Smooth muscle cell of the coronary artery (primary cell): Measurements from ENCODE around the gene CLDN9. TPM values are rescaled to one million over a fixed set of nuclear protein-coding genes. Genes with fewer than 3 reads are reported as not detected.

Experiments used
- total RNA-seq: library from RNA; depleted of rRNA; stranded (reverse); fragments of >200 nt; gene quantifications from 2 replicates; pipeline ENCODE4 v1.2.3, GENCODE V29; 2014; ENCODE audit warnings: low replicate concordance

CLDN9 gene
- not detected in 2 replicates for total RNA-seq

GRCh38 chr16:3012828-3013420 is at the start of gene CLDN9:
TSS of gene CLDN9 (plus strand) at chr16:3012923. CDS start at chr16:3013363, 440 bp downstream.

GRCh38 chr16:2963723-2964474 is 48.8 kb upstream of the CLDN9 start, which contains the start of gene KREMEN2:
TSS of gene KREMEN2 (plus strand) at chr16:2964275. CDS start at chr16:2964521, 246 bp downstream.

GRCh38 chr16:2968738-2969544 is 43.8 kb upstream of the CLDN9 start, which contains the start of gene PAQR4:
TSS of gene PAQR4 (plus strand) at chr16:2969348. CDS start at chr16:2969675, 327 bp downstream.

GRCh38 chr16:2980227-2981176 is 32.2 kb upstream of the CLDN9 start, which contains the start of gene PKMYT1:
TSS of gene PKMYT1 (minus strand) at chr16:2980446. CDS start at chr16:2979657, 789 bp downstream.

DNA sequence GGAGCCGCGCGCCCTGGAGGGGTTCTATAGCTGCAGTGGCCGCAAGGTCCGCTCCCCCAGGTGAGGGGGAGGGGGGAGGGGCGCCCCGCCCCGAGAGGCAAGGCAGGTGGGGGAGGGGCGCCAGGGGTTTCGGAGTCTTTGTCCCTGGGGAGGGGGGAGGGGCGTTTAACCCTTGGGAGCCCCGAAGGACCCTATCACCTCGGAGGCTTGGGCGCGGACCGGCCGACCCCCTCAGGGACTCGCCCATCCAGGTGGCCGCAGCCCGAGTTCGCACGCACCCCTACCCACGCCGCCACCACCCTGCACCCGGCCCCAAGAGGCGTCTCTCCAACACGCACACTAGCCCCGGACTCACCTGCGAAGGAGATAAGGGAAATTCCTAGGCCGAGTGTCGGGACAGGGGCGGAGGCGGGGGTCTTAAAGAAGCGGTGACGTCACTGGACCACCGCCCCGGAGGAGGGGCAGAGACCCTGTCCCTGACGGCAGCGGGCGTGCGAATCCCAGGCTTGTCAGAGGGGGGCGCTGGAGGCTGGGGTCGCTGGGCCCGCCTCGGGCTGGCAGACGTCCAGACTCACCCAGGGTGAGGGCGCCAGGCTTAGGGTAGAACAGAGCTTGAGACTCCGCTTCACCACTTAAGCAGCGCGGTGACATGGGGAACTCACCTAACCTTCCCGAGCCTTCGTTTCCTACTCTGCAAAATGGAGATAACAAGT is 5.2 kb downstream of the CLDN9 start, which contains the start of gene CLDN6:
Gene CLDN6, minus strand, starts transcription at position 390 of the 713 bp plus-strand sequence. CDS start 2,162 bp downstream, outside the sequence.

GRCh38 chr16:3020247-3020603 is 7.5 kb downstream of the CLDN9 start, which contains the start of gene TNFRSF12A:
TSS of gene TNFRSF12A (plus strand) at chr16:3020368. CDS start at chr16:3020398, 30 bp downstream.

GRCh38 chr16:3023669-3024478 is 11.2 kb downstream of the CLDN9 start, which contains the start of the genes HCFC1R1 and THOC6:
TSS of gene HCFC1R1 (minus strand) at chr16:3023942. CDS start at chr16:3023941, 1 bp downstream.
TSS of gene THOC6 (plus strand) at chr16:3024035. CDS start at chr16:3024327, 292 bp downstream.

DNA sequence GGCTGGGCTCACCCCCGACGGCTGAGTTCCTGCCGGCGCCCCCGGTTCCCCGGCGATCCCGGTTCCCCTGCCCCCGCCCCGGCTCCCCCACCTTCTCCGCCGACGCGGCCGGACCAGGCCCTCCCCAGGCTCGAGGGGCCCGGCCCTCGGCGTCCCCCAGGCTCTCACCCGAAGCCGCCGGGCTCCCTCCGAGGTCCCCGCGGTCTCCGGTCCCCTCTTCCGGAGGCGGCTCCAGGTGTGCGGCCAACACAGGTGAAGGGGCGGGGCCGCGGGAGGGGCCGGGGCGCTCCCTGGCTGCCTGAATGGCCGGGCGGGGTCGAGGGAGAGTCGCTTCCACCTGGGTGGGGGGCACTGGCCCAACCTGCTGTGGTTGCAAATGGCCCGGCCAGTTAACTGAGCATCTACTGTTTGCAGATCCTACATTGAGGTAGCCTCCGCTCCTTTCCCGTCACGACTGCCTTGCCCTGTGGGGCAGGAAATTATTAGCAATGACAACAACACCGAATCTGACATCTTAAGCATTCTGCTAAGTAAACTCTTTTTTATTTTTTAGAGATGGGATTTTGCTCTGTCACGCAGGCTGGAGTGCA is 24.1 kb downstream of the CLDN9 start, which contains the start of gene BICDL2:
Gene BICDL2, minus strand, starts transcription at position 219 of the 590 bp plus-strand sequence. CDS start 1,448 bp downstream, outside the sequence.

GRCh38 chr16:3045758-3046640 is 33.3 kb downstream of the CLDN9 start, which contains the start of gene MMP25:
TSS of gene MMP25 (plus strand) at chr16:3046561. CDS start at chr16:3046918, 357 bp downstream.

Other genes starting within 250 kb of the CLDN9 start
- 605 and 1,061 TPM in 2 replicates for gene ELOB, start 235.6 kb upstream of the CLDN9 start, total RNA-seq
- gene PRSS33, start 225.4 kb upstream of the CLDN9 start, total RNA-seq = not detected in 2 replicates
- not detected in 2 replicates for gene PRSS41, start 214.5 kb upstream of the CLDN9 start, total RNA-seq
- 0.15 and 0.23 TPM in 2 replicates for gene PRSS21, start 195.7 kb upstream of the CLDN9 start, total RNA-seq
- 2.1 TPM in 1 of 2 replicates, not detected in the other for gene ZG16B, start 182.6 kb upstream of the CLDN9 start, total RNA-seq
- gene PRSS22, start 154.8 kb upstream of the CLDN9 start, total RNA-seq = not detected in 2 replicates
- gene FLYWCH2, start 129.7 kb upstream of the CLDN9 start, total RNA-seq = 30.9 and 59.8 TPM in 2 replicates
- gene FLYWCH1, start 101.0 kb upstream of the CLDN9 start, total RNA-seq = 31.4 and 39.7 TPM in 2 replicates
- not detected in 2 replicates for gene KREMEN2, start 48.6 kb upstream of the CLDN9 start, total RNA-seq
- 1.6 and 3.8 TPM in 2 replicates for gene PAQR4, start 43.6 kb upstream of the CLDN9 start, total RNA-seq
- gene PKMYT1, start 32.5 kb upstream of the CLDN9 start, total RNA-seq = 1.3 TPM in 1 of 2 replicates, not detected in the other
- not detected in 2 replicates for gene CLDN6, start 5.3 kb downstream of the CLDN9 start, total RNA-seq
- 42.1 and 365 TPM in 2 replicates for gene TNFRSF12A, start 7.4 kb downstream of the CLDN9 start, total RNA-seq
- gene HCFC1R1, start 11.0 kb downstream of the CLDN9 start, total RNA-seq = 6.6 and 18.3 TPM in 2 replicates
- 17.2 and 26.2 TPM in 2 replicates for gene THOC6, start 11.1 kb downstream of the CLDN9 start, total RNA-seq
- gene BICDL2, start 24.0 kb downstream of the CLDN9 start, total RNA-seq = under 0.01 and 0.08 TPM in 2 replicates
- gene MMP25, start 33.6 kb downstream of the CLDN9 start, total RNA-seq = under 0.01 TPM in 1 of 2 replicates, not detected in the other
- 7.4 and 41.0 TPM in 2 replicates for gene IL32, start 52.7 kb downstream of the CLDN9 start, total RNA-seq
- not detected in 2 replicates for gene ZSCAN10, start 86.4 kb downstream of the CLDN9 start, total RNA-seq
- 9.8 and 14.8 TPM in 2 replicates for gene ZNF205, start 99.7 kb downstream of the CLDN9 start, total RNA-seq
- gene ZNF213, start 122.1 kb downstream of the CLDN9 start, total RNA-seq = 0.70 and 4.1 TPM in 2 replicates
- gene OR1F1, start 175.3 kb downstream of the CLDN9 start, total RNA-seq = not detected in 2 replicates
- 5.1 and 8.0 TPM in 2 replicates for gene ZNF200, start 222.2 kb downstream of the CLDN9 start, total RNA-seq
- gene MEFV, start 243.7 kb downstream of the CLDN9 start, total RNA-seq = 0.15 TPM in 1 of 2 replicates, not detected in the other